8988T (cell line): ENCODE results near the gene ZNF213.
"Not testable (repeated sequence)": the region's sequence is repeated elsewhere in the genome, so short reads cannot be mapped to it uniquely, and the experiment has no call there.

ENCODE experiments used
- DNase-seq: peaks from one replicate; pipeline ENCODE4 v3.0.0; 2011

The ZNF213 gene

DNA sequence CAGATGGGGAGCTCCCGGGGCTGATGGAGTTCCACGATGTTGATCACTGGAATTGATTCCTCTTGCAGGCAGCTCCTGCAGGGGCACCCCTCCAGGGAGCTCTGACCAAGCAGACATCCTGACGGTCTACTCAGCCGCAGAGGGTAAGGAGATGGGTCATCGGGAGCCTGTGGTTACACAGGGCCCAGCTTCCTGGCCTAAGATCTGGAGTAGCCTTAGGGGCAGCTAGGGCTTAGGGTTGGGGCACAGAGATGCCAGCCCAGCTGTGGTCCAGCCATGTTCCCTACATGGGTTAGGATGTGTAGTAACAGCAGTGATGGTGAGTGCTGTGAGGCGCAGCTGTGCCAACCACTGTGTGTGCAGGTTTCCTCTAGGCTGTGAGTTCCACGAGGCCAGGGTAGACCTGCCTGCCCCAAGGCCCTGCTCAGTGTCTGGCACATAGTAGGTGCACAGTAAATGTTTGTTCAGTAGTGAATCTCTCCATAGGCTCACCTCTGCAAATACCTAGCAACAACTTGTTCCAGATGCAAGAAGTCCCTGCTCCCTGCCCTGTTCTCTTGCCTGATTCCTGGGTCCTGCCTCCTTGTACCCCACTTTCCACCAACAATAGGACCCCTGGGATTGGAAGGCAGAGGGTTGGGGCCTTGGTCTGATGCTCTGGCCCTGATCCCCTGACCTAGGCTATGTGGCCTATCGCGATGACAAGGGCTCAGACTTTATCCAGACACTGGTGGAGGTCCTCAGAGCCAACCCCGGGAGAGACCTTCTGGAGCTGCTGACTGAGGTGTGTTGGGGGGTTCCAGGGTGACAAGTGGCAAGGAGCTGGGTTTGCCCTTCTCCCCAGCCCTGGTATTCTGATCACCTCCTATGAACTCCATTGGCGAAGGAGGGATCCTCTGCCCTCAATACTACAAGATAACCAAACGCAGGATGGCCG is 13.7 kb downstream of the ZNF213 start:
- no peak for DNase-seq

DNA sequence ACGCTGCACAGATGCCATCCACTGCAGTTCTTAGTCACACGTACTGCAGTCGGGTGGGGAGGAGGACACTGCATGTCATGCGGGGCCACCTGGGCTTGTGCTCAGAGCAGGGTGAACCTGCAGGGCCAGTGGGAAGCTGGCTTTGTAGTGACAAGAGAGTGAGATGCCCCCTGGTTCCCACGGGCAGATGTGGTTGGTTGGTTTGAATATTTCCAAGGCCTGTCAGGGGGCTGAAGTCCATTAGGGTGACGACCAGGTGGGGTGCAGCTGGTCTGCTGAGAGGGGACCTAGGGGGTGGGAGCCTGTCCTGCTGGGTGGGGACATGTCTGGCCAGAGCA is 14.3 kb downstream of the ZNF213 start:
- no peak for DNase-seq

DNA sequence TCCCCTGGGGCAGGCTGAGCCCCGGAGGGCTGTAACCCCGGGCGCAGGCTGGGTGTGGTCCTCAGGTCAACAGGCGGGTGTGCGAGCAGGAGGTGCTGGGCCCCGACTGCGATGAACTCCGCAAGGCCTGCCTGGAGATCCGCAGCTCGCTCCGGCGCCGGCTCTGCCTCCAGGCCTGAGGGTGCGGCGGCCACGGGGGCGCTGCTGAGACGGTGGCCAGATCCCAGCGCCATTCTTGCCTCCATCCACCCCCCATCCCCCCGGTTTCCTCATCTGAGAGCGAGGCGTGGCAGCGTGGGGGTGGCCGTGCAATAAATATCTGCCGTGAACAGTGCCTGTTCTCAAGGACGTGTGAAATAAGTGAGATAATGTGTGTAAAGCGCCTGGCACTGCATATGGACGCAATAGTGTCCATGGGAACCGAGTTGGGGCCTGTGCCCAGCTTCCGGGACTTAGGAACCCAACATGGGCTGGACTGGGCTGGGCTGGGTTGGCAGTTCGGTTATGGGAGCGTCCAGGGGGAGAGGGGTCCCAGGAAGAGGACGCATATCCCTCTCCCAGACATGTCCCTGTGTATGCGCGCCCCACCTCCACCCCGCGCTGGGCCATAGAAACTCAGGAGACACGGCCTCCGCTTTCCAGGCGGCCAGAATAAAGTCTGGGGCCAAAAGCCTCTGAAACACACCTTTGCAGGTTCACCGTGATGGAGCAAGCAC is 15.0 kb downstream of the ZNF213 start:
- DNase-seq: peak; percentile 71

DNA sequence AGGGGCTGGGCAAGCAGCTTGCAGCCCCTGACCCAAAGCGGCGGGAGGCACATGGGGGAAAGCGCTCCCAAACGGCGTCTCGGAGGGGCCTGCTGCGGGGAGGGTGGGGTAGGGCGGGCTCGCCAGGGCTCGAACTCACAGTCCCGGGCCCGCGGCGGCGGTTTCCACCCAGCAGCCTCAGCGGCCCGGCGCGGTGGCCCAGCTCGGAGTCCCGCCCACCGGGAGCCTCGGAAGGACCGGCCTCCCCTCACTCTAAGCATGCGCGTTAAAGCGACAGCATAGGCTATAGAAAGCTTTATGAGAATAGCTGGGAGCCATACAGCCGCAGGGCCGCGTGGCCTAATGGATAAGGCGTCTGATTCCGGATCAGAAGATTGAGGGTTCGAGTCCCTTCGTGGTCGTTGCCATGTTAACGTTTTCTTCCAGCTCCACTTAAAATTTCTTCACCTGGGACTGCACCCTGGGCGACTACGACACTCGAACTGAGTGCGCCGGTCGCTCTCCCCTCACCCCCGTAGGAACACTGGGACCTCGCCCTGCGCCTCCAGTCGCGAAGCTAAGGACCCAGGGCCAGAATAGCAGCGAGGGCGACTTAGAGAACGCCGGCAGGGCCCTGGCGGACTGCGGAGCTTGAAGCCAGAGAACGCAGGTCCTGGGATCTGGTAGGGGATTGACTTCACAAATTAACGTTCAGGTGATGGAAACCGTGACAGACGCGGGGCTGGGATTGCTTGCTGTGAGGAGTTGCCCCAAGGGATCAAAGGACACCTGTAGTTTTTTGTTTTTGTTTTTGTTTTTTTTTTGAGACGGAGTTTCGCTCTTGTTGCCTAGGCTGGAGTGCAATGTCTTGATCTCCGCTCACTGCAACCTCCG is 15.8 kb downstream of the ZNF213 start:
- peak; percentile 83 for DNase-seq

DNA sequence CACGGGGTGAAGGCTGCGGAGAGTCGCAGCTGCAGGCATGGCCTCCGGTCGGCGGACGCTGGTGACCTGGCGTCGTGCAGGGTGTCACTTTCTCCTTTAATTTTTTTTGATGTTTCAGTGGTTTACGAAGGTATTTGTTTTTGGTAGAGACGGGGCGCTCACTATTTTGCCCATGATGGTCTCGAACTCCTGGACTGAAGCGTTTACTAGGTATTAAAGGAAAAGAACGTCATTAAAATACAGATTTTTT is 17.1 kb downstream of the ZNF213 start:
- no peak for DNase-seq

DNA sequence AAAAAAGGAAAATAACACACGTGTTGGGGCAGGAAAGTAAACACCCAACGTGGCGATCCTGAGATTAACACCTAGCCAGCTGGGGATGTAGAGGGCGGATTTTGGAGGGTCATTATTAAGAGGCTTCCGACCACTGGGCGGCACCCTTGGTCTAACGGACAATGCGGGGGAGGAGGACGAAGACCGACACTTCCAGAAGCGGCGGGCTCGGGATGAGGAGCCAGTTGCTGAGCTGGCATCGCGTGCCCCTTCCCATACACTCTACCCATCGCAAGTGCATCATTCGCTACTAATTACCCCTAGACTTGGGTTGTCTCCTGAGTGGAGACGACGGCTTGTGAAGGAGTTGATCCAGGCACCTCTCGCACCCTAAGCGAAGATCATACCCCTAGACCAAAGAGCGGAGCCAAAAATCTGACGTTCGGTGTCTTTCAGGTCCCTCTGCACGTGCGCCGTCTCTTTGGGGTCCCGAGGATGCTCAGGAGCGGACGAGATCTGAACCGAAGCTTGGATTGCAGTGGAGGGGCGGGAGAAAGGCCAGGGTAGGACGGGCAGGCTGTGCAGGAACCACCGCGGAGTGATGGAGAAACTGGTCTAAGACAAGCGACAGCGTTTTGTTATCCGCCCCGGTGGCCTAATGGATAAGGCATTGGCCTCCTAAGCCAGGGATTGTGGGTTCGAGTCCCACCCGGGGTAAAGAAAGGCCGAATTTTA is 17.6 kb downstream of the ZNF213 start:
- DNase-seq: no peak

DNA sequence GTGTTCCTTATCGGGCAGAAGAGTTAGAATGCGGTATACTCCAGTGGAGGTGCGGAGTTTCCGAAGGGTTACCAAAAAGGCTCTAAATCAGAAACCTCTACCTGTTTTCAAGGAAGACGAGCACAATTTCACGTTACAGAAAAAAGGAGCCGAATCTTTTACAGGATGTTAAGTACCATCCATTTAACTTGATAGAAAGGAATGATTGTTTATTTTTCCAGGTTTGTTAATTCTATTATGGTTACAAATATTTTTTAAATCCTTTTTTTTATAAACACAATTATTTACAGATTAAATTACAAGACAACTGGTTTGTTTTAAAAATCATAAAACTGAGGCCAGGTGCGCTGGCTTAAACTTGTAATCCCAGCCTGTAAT is 18.2 kb downstream of the ZNF213 start:
- DNase-seq: no peak

DNA sequence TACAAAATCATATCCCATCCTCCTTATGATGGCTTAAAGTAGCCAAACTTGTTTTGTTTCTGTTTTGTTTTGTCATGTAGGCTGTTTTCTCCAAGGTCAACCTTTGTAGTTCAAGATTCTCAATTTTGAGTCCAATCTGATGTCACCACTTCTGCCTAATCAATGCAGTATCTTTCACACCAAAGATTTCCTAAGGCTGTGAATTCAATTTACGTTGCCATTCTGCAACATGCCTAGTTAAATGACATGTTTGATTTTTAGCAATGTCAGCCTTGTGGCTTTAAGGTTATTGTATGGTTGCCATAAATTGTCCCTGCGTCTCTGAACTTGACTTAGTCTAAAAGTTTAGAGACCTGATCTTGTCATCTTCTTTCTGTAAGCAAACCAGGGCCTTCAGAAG is 20.4 kb downstream of the ZNF213 start:
- DNase-seq: no peak

DNA sequence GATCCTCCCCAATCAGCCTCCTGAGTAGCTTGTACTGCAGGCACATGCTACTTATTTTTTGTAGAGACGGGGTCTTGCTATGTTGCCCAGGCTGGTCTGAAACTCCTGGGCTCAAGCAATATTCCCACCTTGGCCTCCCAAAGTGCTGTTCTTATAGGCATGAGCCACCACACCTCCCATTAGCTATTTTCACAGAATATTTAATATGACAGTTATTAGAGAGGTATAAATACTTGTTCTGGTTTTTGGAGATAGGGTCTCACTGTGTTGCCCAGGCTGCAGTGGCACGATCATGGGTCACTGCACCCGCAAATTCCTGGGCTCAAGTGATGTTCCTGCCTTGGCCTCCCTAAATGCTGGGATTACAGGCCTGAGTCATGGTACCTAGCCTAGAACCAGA is 21.1 kb downstream of the ZNF213 start:
- DNase-seq: no peak

DNA sequence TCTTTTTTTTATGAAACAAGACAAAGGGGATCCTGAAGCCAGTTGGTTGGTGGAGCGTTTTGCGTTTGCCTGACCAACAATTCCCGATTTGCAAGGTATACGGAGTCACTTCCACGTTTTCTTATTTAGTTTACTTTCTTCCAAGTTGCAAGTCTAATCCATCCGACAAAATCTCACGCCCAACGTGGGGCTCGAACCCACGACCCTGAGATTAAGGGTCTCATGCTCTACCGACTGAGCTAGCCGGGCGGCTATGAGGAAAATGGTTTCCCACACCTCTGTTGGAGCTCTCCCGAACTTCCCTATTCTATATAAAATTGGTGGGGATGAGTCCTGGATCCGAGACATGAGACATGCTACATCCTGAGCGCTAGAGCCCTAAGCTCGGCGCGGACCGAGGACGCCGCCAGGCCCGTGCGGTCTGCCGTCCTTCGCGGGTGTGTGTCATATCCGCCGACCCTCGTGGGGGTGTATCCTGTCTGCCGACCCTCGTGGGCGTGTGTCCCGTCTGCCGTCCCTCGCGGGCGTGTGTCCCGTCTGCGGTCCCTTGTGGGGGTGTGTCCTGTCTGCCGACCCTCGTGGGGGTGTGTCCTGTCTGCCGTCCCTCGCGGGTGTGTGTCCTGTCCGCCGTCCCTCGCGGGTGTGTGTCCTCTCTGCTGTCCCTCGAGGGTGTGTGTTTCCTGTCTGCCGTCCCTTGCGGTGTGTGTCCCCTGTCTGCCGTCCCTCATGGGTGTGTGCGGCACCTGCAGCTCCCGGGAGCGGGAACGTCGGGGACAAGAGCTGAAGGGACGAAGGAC is 22.6 kb downstream of the ZNF213 start:
- no peak for DNase-seq

DNA sequence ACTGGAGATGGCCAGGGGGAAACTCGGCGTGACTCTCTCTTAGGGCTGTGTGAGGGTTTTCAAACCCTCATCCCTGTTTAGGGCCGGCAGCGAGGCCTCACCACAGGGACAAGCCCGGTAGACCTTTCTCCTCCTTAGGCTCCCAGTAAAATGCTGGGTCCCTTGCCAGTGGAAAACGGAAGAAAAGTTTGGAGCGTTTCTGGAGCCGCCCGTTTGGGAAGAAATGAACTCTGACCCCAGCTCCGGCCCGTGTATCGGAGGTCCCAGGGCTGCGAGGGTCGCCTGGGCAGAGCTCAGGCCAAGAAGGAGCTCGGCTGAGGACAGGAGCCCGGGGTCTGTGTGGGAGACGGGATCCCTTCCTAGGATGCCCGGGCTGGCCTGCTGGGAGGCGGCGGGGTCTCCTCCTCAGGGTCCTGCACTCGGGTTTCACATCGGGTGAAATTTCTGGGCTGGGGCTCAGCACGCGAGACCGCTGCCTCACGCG is 23.2 kb downstream of the ZNF213 start:
- DNase-seq: no peak

DNA sequence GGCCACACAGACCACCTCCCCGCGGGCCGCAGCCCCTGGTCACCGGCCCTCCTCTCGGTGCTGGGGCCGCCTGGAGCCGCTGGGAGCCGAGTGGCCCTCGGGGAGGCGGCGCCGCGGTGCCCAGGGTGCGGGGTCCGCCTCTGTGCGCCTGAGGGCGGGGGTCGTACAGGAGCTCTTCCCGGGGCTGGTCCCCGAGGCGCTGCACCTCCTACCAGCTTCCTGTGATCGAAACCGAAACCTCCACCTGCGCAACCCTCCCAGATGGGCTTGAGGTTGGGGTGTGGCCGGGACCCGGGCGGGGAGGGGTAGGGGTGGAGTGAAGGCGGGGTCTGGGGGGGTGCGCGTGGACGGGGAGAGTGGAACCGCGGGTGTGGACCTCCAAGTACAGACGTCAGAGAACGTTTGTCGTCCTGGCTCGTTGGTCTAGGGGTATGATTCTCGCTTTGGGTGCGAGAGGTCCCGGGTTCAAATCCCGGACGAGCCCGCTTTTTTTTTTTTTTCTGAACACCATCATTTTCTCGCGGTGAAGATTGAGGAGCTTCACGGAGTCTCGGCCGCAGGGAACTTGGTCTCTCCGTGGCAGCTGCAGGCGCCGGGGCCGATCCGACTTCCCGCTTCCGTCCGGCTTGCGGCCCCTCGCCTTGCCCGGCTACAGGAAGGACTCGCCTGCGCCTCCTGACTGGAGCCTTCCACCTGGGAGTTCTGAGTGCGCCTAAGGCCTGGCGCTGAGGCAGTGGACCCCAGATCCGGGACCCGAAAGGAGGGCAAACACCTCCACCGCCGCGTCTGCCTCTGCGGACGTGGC is 23.9 kb downstream of the ZNF213 start:
- DNase-seq: peak; percentile 84

DNA sequence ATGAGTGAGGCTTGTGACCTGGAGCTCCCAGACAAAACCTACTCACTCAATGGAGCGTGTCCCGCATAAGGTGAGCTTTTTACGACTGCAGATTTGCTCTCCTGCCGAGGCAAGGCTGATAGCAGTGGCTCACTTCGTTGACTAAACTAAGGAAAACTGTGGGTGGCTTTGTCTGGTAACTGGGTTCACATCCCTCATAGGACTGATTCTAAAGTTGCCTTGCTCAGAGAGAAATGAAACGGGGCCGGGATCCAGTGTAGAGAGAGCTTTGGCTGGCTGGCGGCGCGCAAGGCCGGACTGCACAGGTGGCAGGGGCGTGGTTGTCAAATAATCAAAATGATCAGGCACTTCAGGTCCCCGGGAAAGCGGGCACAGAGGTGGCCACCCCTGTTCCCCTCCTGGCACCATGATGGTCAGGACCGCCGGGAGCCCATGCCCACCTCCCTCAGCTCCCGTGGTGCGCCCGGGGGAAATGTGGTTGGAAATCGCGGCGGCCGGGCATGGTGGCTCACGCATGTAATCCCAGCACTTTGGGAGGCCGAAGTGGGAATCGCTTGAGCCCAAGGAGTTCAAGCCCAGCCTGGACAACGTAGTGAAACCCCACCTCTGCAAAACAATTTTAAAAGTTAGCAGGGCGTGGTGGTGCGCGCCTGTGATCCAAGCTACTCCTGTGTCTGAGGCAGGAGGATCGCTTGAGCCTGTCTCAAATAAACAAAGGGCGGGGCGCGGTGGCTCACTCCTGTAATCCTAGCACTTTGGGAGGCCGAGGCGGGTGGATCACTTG is 26.6 kb downstream of the ZNF213 start:
- DNase-seq: no peak

DNA sequence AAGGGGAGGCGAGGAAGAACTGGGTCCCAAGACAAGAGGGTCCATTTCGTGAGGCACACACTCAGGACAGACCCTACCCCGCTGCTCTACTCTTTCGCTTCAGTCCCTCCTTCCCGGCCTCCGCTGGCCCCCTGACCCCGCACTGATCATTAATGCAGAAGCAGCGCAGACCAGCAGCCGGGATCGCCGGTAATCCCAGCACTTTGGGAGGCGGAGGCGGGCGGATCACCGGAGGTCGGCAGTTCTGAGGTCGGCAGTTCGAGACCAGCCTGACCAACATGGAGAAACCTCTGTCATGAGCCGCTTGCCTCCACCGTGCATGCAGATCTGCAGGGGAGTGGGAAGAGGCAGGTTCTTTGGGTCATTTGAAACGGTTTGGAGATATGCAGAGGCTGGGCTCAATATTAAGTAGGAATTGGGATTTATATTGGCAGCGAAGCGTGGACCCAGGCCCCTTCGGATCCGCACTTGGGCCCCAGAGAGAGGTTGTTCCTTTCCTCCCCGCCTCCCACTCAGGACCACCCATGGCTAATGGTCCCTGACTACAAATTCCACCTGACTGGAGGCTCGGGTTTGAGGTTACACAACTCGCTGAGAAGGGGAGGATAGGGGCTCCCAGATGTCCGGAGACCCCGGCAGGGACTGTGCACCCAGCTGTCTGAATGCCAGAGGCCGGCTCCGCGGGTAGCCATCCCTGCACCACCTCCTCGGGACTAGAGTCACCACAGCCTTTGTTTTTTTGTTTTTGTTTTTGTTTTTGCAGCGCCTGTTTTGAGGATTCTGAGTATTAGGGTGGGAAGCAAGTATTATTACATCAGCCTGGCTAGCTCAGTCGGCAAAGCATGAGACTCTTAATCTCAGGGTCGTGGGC is 29.5 kb downstream of the ZNF213 start:
- no peak for DNase-seq

DNA sequence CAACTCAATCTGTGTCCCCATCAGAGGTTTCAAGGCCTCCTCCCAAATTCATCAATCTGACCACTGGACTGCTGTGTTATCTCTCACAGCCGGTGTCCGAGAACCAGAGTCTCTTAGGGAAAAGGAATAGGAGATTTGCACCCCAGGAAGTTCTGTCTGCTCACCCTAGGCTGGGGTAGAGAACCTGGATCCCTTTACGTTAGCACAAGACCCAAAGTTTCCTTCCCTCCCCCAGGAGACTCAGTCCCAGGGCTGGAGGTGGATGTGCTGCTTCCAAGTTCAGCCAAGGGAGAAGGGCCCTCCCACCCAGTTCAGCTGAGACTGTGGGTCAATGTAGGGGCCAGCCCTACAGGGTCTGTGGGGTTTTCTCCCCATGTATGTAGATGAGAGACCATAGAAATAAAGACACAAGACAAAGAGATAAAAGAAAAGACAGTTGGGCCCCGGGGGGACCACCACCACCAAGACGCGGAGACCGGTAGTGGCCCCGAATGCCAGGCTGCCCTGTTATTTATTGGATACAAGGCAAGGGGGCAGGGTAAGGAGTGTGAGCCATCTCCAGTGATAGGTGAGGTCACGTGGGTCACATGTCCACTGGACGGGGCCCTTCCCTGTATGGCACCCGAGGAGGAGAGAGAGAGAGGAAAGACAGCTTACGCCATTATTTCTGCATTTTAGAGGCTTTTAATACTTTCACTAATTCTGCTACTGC is 30.4 kb downstream of the ZNF213 start:
- DNase-seq: no peak

DNA sequence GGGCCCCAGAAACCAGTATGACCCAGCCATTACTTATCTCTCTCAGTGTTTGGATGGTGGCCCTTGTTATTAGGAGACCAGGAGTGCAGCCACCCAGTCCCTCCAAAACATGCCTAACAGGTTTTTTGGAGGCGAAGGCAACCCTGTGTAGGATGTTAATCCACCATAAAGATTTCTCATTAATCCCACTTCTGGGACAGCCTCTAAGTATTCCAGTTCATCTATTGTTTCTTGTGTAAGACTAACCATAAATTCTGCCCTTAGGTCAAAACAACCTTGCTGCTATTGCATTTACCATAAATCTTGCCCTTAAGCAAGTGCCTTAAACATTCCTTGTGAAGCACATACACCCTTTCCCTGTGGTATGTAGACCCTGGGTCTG is 31.7 kb downstream of the ZNF213 start:
- DNase-seq: no peak

DNA sequence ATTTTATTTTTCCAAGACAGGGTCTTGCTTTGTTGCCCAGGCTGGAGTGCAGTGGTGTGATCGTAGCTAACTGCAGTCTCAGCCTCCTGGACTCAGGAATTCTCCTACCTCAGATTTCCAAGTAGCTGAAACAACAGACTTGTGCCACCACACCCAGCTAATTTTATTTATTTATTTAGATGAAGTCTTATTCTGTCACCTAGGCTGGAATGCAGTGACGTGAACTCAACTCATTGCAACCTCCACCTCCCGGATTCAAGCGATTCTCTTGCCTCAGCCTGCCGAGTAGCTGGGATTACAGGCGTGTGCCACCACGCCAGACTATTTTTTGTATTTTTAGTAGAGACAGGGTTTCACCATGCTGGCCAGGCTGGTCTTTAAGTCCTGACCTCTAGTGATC is 33.9 kb downstream of the ZNF213 start:
- DNase-seq: not testable (repeated sequence)

DNA sequence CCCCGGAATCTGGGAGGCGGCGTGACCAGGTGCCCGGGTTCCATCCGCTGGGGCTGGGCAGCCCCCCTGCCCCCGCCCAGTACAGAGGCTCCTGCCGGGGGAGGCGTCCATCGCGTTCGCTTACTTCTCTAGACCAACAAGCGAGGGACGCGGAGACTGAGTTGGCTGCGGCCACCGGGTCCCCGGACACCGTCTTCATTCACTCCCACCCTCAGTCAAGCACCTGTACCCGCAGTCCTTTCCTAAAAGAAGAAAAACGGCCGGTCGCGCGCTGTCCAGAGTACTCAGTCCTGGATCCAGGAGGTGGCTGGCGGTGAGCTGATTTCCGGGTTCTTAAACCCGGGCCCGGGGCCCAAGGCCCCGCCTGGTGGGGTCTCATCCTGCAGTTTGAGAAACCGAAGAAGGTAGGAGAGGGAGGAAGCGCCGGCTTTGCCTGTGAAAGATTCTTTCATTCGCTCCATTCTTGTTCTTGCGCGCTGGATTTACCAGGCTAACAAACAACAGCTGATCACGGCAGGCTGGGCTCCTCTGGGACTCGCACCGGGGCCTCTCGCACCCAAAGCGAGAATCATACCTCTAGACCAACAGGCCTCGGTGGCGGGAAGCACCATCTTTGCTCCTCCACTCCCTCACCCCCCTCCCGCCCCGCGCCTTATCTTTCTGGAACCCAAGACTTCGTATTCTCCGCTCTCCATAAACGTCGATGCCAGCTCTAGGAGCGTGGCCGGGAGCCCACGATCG is 35.8 kb downstream of the ZNF213 start:
- DNase-seq: no peak
